Natural killer cell treated with Interleukin-12 subunit alpha and Interleukin-12 subunit beta and Interleukin-15 and Interleukin-18, amount 100 ng/mL, for 72 hours (primary cell): ENCODE data around the gene BEND4. TPM values are rescaled to one million over a fixed set of nuclear protein-coding genes. Genes with fewer than 3 reads are reported as not detected.

Experiments used
- ATAC-seq, 2 donors: fragments of 150-1000 bp; cut with Tn5 transposase in 1 of 2; sonication (Bioruptor Pico), chemical (Tn5 transposase) in 1 of 2; 2 replicates each; pipeline ENCODE4 v1.10.0; 2021
- DNase-seq: peaks from one replicate; pipeline ENCODE4 v3.0.0; 2022; ENCODE audit warnings: low spot score
- H3K27ac Mint-ChIP-seq, 2 donors: 1 replicate in 1 of 2; 2 replicates in 1 of 2; pipeline ENCODE4 v1.8.0; 2022; ENCODE audit warnings: mixed read lengths in 2 of 2, mild to moderate bottlenecking in 1 of 2, moderate library complexity in 1 of 2
- H3K27me3 Mint-ChIP-seq, 2 donors: 1 replicate in 1 of 2; 2 replicates in 1 of 2; pipeline ENCODE4 v1.8.0; 2022; ENCODE audit warnings: mixed read lengths in 2 of 2
- H3K36me3 Mint-ChIP-seq: one replicate; pipeline ENCODE4 v1.8.0; 2022; ENCODE audit warnings: mixed read lengths
- H3K4me1 Mint-ChIP-seq, 2 donors: 1 replicate in 1 of 2; 2 replicates in 1 of 2; pipeline ENCODE4 v1.8.0; 2022; ENCODE audit warnings: low read depth in 2 of 2, mixed read lengths in 2 of 2, mild to moderate bottlenecking in 1 of 2
- H3K4me3 Mint-ChIP-seq: one replicate; pipeline ENCODE4 v1.8.0; 2022; ENCODE audit warnings: mixed read lengths
- H3K9me3 Mint-ChIP-seq: 2 replicates; pipeline ENCODE4 v1.8.0; 2022; ENCODE audit warnings: mixed read lengths
- total RNA-seq, 2 donors: library from RNA; stranded (reverse); gene quantifications; one replicate each; pipeline ENCODE4 v1.2.3, GENCODE V29; 2022

The BEND4 gene
- total RNA-seq, 2 donors from 2014 or later = 0.11 to 0.57 TPM

DNA sequence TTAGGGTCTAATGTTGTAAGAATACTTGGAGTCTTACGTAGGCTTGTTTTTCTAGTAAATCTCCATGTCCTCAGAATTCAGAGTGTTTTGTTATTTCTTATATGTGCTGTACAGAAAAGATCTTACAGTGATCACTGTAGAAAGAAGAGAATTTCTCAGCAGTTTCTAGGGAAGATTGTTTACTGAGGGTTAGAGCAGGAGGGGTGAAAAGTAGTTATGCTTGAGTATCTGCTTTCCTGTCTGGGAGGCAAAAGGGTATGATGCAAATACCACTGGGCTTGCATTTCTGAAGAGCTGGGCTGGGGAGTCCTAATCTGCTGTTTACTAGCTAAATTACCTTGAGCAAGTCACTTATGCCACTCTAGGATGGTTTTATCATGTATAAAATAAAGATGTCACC lies 78.2 kb downstream of the BEND4 start:
- no peak for ATAC-seq
- no peaks in the 10 kb centered on the region for H3K4me1 Mint-ChIP-seq
- no peak overlapping the region for H3K27ac Mint-ChIP-seq
- no peaks in the 10 kb centered on the region for H3K27me3 Mint-ChIP-seq
- H3K36me3 Mint-ChIP-seq = peaks cover 8% of the 10 kb centered on the region
- H3K9me3 Mint-ChIP-seq = no peaks in the 10 kb centered on the region
- no peak for DNase-seq
- H3K4me3 Mint-ChIP-seq = no peak overlapping the region

- Mint-ChIP-seq H3K9me3 (no peaks in the 10 kb centered on the region), H3K36me3 (peaks cover 4% of the 10 kb centered on the region), H3K27ac (no peak overlapping the region), H3K4me3 (no peak overlapping the region), H3K27me3 (no peaks in the 10 kb centered on the region), H3K4me1 (no peaks in the 10 kb centered on the region)
- DNase-seq (no peak), ATAC-seq (no peak)
Measured at GRCh38 chr4:42070463-42070862, 82.0 kb downstream of the BEND4 start.

GRCh38 chr4:42067264-42067663 lies 85.2 kb downstream of the BEND4 start:
- no peaks in the 10 kb centered on the region for H3K4me1 Mint-ChIP-seq
- DNase-seq = no peak

GRCh38 chr4:42066402-42066801 lies 86.1 kb downstream of the BEND4 start:
- Mint-ChIP-seq H3K27ac (no peak overlapping the region), H3K4me3 (no peak overlapping the region), H3K27me3 (no peaks in the 10 kb centered on the region), H3K36me3 (no peaks in the 10 kb centered on the region), H3K4me1 (no peaks in the 10 kb centered on the region), H3K9me3 (no peaks in the 10 kb centered on the region)
- no peak for DNase-seq
- ATAC-seq = no peak

More at GRCh38 chr4:42067264-42067663, 85.2 kb downstream of the BEND4 start:
- H3K27me3 Mint-ChIP-seq = no peaks in the 10 kb centered on the region
- no peak overlapping the region for H3K27ac Mint-ChIP-seq
- H3K9me3 Mint-ChIP-seq = no peaks in the 10 kb centered on the region
- H3K4me3 Mint-ChIP-seq = no peak overlapping the region
- no peaks in the 10 kb centered on the region for H3K36me3 Mint-ChIP-seq
- ATAC-seq = no peak

Other genes with a start within 250 kb of the BEND4 start
- 10 to 100 TPM; 58.8 to 78.1 TPM for gene TMEM33, start 217.2 kb downstream of the BEND4 start, total RNA-seq
- gene DCAF4L1, start 170.9 kb downstream of the BEND4 start, total RNA-seq = 1 to 10 TPM in 1 of 2 donors, under 1 TPM in 1; 0.90 to 1.4 TPM
- 10 to 100 TPM; 38.8 to 41.0 TPM for gene SLC30A9, start 162.1 kb downstream of the BEND4 start, total RNA-seq
- gene SHISA3, start 244.8 kb upstream of the BEND4 start, total RNA-seq = under 1 TPM in 1 of 2 donors, not detected in 1; 0.14 TPM